SK-N-SH (cell line): Measurements from ENCODE around the gene MED15.

Experiments used
- RFX5 ChIP-seq: IDR thresholded peaks from 2 replicates; pipeline ENCODE4 v1.6.1; 2012; ENCODE audit warnings: mild to moderate bottlenecking, improper control_type of control experiment, low read length
- TF ChIP-seq, protein P1 (sequence below): fragments of 200-600 bp; sonication (generic); IDR thresholded peaks from 2 replicates; pipeline ENCODE4 v1.6.1; 2017; ENCODE audit warnings: antibody characterized with exemption, mild to moderate bottlenecking, moderate library complexity

DNA sequence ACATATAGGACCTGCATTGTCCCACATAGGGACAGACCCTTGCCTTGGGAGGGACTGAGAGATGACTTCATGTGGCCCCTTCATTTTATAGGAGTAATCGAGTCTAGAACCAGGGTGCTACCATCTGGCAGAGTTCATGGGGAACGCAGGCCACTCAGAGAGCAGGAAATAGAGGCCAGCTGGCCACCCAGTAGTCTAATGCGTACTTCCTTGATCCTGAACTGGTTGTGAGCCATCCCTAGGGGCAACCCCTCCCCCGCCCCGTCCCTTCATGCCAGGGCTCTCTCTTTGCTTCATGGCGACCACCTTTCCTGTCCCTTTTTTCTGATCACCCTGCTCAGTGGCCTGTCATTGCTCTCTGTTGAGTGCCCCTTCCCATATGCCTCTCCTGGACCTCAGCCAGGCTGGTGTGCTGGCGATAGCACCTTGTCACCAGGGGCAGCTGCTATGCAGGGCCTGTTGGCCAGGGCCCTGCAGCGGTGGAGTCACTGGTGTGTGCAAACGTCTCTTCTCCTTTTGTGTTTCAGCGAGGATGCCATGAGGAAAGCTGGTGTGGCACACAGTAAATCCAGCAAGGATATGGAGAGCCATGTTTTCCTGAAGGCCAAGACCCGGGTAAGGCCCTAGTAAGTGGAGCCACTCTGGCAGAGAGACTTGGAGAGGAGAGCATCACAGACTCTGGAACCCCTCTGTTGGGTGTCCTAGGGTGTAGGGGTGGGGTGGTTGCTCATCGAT, 29.3 kb downstream of the MED15 start:
- TF ChIP-seq, protein P1, sequence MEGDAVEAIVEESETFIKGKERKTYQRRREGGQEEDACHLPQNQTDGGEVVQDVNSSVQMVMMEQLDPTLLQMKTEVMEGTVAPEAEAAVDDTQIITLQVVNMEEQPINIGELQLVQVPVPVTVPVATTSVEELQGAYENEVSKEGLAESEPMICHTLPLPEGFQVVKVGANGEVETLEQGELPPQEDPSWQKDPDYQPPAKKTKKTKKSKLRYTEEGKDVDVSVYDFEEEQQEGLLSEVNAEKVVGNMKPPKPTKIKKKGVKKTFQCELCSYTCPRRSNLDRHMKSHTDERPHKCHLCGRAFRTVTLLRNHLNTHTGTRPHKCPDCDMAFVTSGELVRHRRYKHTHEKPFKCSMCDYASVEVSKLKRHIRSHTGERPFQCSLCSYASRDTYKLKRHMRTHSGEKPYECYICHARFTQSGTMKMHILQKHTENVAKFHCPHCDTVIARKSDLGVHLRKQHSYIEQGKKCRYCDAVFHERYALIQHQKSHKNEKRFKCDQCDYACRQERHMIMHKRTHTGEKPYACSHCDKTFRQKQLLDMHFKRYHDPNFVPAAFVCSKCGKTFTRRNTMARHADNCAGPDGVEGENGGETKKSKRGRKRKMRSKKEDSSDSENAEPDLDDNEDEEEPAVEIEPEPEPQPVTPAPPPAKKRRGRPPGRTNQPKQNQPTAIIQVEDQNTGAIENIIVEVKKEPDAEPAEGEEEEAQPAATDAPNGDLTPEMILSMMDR = no peak
- no peak for TF ChIP-seq RFX5
